ENCODE measurements around the gene CHIT1.

Gene CHIT1

DNA sequence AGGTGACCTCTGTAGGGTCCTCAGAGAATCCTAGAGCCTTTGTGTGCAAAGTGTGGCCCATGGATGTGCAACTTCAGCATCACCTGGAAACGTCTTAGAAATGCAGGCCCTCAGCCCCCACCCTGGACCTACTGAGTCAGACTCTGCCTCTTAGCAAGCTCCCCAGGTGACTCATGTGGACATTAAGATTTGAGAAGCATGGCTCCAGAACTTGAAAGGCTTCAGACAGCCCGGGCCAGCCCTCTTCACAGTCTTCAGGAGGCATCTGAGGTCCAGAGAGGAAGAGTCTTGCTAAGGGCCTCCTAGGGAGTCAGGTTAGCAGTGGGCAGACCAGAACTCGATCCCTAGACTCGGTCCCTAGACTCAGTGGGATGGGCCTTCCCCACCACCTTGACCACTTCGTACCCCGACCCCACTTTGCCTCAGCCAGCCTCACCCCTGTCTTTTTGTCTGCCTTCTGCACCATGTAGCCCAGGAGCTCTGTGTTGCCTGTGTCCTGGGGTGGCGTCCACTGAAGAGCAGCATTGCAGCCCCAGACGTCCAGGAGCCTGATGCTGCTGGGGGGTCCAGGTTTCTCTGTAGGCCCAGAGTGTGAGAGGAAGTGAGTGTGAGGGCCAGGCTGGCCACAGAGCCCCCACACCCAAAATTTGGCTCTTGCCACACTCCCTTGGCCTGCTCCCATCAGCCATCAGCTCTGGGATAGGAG, 58.7 kb downstream of the CHIT1 start:
- TF ChIP-seq, protein P1, sequence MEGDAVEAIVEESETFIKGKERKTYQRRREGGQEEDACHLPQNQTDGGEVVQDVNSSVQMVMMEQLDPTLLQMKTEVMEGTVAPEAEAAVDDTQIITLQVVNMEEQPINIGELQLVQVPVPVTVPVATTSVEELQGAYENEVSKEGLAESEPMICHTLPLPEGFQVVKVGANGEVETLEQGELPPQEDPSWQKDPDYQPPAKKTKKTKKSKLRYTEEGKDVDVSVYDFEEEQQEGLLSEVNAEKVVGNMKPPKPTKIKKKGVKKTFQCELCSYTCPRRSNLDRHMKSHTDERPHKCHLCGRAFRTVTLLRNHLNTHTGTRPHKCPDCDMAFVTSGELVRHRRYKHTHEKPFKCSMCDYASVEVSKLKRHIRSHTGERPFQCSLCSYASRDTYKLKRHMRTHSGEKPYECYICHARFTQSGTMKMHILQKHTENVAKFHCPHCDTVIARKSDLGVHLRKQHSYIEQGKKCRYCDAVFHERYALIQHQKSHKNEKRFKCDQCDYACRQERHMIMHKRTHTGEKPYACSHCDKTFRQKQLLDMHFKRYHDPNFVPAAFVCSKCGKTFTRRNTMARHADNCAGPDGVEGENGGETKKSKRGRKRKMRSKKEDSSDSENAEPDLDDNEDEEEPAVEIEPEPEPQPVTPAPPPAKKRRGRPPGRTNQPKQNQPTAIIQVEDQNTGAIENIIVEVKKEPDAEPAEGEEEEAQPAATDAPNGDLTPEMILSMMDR (IDR thresholded peaks at IDR 0.05; ENCODE audit: insufficient read depth, low read length, missing control alignments), result no peak
- no peak overlapping the region for H3K4me3 ChIP-seq (ENCODE audit: low read depth, low read length)
- CTCF ChIA-PET, result interaction anchor here (1.1 to 15.2 kb wide), 16 partner anchors 9 to 131 kb away, joined by 3 to 209 read pairs (median 20); partner anchors contain the start of genes ADORA1 and CHI3L1
- POLR2A ChIA-PET, result no interaction called here
- no peak for DNase-seq (ENCODE audit: low read depth, low spot score)

DNA sequence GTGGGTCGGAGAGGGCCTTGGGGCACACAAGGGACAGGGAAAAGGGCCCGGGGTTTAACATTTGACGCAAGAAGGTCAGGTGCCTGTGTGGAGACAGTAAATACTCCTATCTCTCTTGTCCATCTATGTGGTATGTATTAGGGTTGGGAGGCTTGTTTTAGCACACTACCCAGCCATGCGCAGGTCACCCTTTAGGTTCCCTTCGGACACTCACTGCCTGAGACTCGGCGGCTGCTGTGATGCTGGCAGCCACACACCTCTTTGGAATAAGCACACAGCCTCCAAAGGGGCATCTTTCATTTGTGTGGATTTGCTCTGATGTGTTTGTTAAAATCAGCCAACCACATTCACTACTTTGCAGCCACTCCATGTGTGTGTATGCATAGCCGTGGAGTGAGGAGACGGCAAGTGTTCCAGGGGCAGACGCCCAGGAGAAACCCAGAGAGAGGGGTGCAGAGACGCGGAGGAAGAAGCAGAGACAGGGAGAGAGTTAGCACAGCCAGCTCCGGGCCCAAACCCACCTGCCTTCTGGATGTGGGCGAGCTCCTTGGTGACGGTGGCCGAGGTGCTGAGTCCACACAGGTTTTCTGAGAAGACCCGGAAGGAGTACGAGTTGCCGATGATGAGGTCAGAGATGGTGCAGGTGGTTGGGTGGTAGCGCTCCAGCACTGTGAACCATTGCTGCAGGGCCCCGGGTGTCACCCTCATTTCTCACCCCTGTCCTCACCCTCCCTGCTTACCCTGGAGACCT, 59.5 kb downstream of the CHIT1 start:
- ChIA-PET POLR2A (no interaction called here), CTCF (interaction anchor here (0.6 to 15.2 kb wide), 9 partner anchors 8 to 130 kb away, joined by 3 to 209 read pairs (median 65); partner anchors contain the start of genes ADORA1 and CHI3L1)
- TF ChIP-seq, protein P1 (IDR thresholded peaks at IDR 0.05; ENCODE audit: insufficient read depth, low read length, missing control alignments), result no peak
- no peak overlapping the region for H3K4me3 ChIP-seq (ENCODE audit: low read depth, low read length)
- no peak for DNase-seq (ENCODE audit: low read depth, low spot score)

DNA sequence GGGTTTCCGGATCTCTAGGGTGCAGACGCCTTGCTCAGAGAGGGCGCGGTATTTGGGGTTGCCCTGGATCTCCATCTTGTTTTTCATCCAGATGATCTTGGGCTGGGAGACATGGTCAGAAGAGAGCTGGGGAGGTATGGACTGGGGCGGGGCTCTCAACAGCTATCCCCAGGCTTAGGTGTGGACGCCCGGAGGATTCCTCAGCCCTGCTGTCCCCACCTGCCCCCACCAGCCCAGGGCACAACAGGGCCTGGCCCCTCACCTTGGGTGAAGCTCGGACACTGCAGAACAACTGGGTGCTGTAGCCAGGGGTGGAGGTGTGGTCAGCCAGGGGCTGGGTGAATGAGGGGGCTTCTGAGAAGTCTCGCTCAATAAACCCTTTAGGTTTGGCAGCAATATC, 60.5 kb downstream of the CHIT1 start:
- TF ChIP-seq, protein P1 (IDR thresholded peaks at IDR 0.05; ENCODE audit: insufficient read depth, low read length, missing control alignments), result no peak
- POLR2A ChIA-PET, result no interaction called here

DNA sequence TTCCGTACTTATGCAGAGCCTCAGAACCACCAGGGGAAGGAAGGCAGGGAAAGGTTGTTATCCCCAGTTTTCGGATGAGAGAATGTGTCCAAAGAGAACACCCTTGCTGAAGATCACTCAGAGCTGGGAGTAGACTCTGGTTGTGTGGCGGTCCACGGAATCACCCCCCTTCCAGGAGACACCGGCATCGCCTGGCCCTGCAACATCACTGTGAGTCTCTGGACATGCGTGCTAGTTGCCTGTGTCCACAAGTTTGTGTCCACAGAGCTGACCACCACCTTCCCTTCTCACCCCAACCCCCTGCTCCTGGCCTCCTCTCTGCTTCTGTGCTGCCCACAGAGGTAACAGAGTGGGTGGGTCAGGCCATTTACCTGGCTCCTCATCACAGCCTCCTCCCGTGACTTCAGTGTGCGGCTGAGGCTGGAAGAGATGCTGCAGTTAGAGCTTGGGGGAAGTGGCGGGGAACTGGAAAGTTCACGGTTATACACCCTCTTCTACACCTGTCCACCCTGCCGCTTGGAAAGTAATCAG, 61.2 kb downstream of the CHIT1 start:
- POLR2A ChIA-PET, result no interaction called here
- TF ChIP-seq, protein P1 (IDR thresholded peaks at IDR 0.05; ENCODE audit: insufficient read depth, low read length, missing control alignments), result no peak

More for the DNA sequence above, 60.5 kb downstream of the CHIT1 start:
- DNase-seq (ENCODE audit: low read depth, low spot score), result no peak
- CTCF ChIA-PET, result interaction anchor here (0.8 to 15.2 kb wide), 5 partner anchors 14 to 129 kb away, joined by 3 to 209 read pairs (median 4); partner anchors contain the start of gene CHI3L1
- H3K4me3 ChIP-seq (ENCODE audit: low read depth, low read length), result no peak overlapping the region

DNA sequence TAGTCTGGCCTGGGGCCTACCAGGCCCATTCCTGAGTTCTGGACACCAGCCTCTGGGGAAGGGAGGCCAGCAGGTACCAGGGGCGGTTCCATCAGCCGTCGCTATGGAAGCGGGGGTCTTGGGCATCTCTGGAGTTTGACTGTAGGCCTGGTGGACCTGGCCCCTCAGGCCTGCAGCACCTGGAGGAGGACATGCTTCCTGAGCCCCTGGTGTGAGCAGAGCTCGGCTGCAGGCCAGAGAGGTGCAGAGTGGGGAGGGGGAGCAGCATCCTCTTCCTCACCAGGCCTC, 61.6 kb downstream of the CHIT1 start:
- no peak for DNase-seq (ENCODE audit: low read depth, low spot score)
- CTCF ChIA-PET, result interaction anchor here (1.1 to 15.2 kb wide), 4 partner anchors 15 to 128 kb away, joined by 3 to 209 read pairs (median 49); partner anchors contain the start of gene CHI3L1
- no peak overlapping the region for H3K4me3 ChIP-seq (ENCODE audit: low read depth, low read length)
- TF ChIP-seq, protein P1 (IDR thresholded peaks at IDR 0.05; ENCODE audit: insufficient read depth, low read length, missing control alignments), result no peak
- POLR2A ChIA-PET, result no interaction called here

More for the DNA sequence above, 61.2 kb downstream of the CHIT1 start:
- CTCF ChIA-PET, result interaction anchor here (0.8 to 15.2 kb wide), 5 partner anchors 15 to 128 kb away, joined by 3 to 209 read pairs (median 4); partner anchors contain the start of gene CHI3L1
- H3K4me3 ChIP-seq (ENCODE audit: low read depth, low read length), result no peak overlapping the region
- DNase-seq (ENCODE audit: low read depth, low spot score), result no peak
